Activated CD4-positive, alpha-beta memory T cell treated with anti-CD3 and anti-CD28 coated beads for 36 hours (primary cell): ENCODE results near the gene TFIP11. TPM values are rescaled to one million over a fixed set of nuclear protein-coding genes. Genes with fewer than 3 reads are reported as not detected.
A peak's percentile ranks its signal among the peaks of the same experiment; 100 is the strongest.

ENCODE experiments used
- CTCF ChIA-PET: fragments of 350-600 bp; sonication (Branson Sonifier 250); formaldehyde crosslinking; loops from one replicate; lab custom pipeline; 2021; ENCODE audit warnings: antibody characterized with exemption, inconsistent platforms; lab: Charles Lee
- POLR2A ChIA-PET: fragments of 350-600 bp; sonication (Branson Sonifier 250); formaldehyde crosslinking; loops from one replicate; lab custom pipeline; 2021; ENCODE audit warnings: antibody characterized with exemption; lab: Charles Lee
- DNase-seq: peaks from one replicate; pipeline ENCODE4 v3.0.0-alpha.2; 2020
- H3K27ac Mint-ChIP-seq: one replicate; pipeline ENCODE4 v1.8.0; 2021; ENCODE audit warnings: mixed read lengths
- H3K27me3 Mint-ChIP-seq: one replicate; pipeline ENCODE4 v1.8.0; 2021; ENCODE audit warnings: mixed read lengths
- H3K36me3 Mint-ChIP-seq: one replicate; pipeline ENCODE4 v1.8.0; 2021; ENCODE audit warnings: mixed read lengths
- H3K4me1 Mint-ChIP-seq: one replicate; pipeline ENCODE4 v1.8.0; 2021; ENCODE audit warnings: low read depth, mixed read lengths
- H3K4me3 Mint-ChIP-seq: one replicate; pipeline ENCODE4 v1.8.0; 2021; ENCODE audit warnings: mild to moderate bottlenecking, mixed read lengths
- H3K9me3 Mint-ChIP-seq: one replicate; pipeline ENCODE4 v1.8.0; 2021; ENCODE audit warnings: mixed read lengths
- intact Hi-C: fragments of 100-400 bp; cut with micrococcal nuclease; formaldehyde crosslinking; loops from one replicate; pipeline ENCODE4 v1.15.1; 2023
- microRNA-seq: library from miRNA; unstranded; fragments of <30 nt; microRNA quantifications from one replicate; pipeline ENCODE4 v1.2.0, GENCODE V29; 2022; ENCODE audit warnings: borderline number of aligned reads, borderline microRNAs expressed, borderline replicate concordance
- total RNA-seq, 2 experiments: library from RNA; stranded (reverse); gene quantifications; one replicate each; pipeline ENCODE4 v1.2.3, GENCODE V29; 2021

TFIP11 gene
- total RNA-seq, 2 experiments from 2014 or later = 41.1 to 43.0 TPM

DNA sequence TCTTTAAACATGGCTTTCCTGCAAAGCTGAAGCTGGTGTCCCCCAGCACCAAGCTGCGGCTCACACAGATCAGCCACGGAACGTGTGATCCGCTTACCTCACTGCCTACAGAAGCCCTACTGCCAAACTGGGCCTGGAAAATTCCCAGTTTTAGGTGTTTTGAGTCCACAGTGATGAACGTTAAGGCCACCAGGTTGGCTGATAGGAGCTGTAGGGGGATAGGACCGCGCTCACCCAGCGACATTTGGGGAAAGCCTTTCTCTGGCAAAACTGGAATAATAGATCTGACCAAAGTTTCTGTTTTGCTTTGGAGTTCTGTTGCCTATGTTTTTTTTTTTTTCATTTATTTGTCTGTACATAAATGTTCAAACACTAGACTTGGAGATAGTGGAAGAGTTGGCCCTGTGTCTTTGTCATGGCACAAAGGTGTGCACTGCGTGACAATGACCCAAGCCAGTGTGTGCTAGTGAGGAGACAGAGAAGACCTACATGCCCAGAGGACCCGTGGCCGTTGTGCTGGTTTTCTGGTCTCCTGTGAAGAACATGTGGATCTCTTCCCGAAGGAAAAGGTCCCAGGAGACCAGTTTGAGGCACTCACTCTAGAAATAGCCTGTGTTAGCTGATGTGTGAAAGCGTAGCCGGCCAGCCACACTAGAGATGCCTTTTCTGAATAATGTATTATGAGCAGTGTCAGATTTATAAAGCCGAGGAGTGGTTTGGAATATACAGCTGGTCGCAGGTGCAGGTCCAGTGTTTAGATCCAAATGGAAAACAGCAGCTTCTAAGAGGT is 68.2 kb downstream of the TFIP11 start:
- no peaks in the 10 kb centered on the region for H3K4me1 Mint-ChIP-seq
- H3K9me3 Mint-ChIP-seq = no peaks in the 10 kb centered on the region
- intact Hi-C loops = no loop called here
- H3K27me3 Mint-ChIP-seq = no peaks in the 10 kb centered on the region
- no peak overlapping the region for H3K4me3 Mint-ChIP-seq
- DNase-seq = no peak
- CTCF ChIA-PET = no interaction called here
- peaks cover 4% of the 10 kb centered on the region for H3K36me3 Mint-ChIP-seq
- POLR2A ChIA-PET = interaction anchor here (0.6 kb wide), 1 partner anchor 56 kb away, joined by 3 read pairs; no protein-coding TSS in a partner anchor
- no peak overlapping the region for H3K27ac Mint-ChIP-seq

DNA sequence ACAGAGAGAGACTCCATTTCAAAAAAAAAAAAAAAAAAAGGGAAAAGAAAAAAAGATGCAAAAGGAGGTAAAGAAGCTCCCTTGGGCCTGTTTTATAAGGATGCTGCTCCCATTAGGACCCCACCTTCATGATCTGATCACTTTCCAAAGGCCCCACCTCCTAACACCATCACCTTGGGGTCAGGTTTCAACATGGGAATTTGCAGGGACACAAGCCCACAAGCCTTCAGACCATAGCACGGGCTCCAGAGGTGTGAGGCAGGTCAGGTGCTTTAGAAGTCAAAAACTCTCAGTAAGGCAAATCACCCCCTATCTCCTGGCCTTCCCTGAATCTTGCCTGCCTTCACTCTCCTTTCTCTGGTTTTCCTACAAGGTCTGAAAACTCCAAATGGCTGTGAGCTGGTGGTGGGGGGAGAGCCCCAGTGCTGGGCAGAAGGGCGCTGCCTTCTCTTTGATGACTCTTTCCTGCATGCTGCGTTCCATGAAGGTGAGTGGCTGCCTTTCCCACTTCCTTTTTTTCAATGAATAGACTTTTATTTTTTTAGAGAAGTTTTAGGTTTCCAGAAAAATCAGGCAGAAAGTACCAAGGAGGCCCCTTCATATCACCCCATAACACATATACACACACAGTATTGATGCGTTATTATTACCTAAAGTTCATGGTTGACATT is 70.1 kb downstream of the TFIP11 start:
- POLR2A ChIA-PET = no interaction called here
- Mint-ChIP-seq H3K36me3 (peaks cover 4% of the 10 kb centered on the region), H3K9me3 (no peaks in the 10 kb centered on the region), H3K4me1 (peaks cover 2% of the 10 kb centered on the region), H3K4me3 (no peak overlapping the region), H3K27me3 (no peaks in the 10 kb centered on the region), H3K27ac (no peak overlapping the region)
- CTCF ChIA-PET = interaction anchor here (1.0 kb wide), 1 partner anchor 18 kb away, joined by 3 read pairs; no protein-coding TSS in a partner anchor
- intact Hi-C loops = no loop called here
- no peak for DNase-seq

Small RNA genes lying within 50 kb of the gene (microRNA-seq; reads per million reads assigned to microRNA genes)
- gene MIR548J = 13.4 reads per million, percentile 38 among the genes with 10 or more reads in this experiment

Other genes with a start within 250 kb of the TFIP11 start
- gene ASPHD2, start 83.2 kb downstream of the TFIP11 start, total RNA-seq = 1 to 10 TPM; 9.2 to 10.0 TPM
- 10 to 100 TPM; 41.7 to 44.3 TPM for gene HPS4, start 28.7 kb downstream of the TFIP11 start, total RNA-seq
- 10 to 100 TPM; 20.6 to 22.0 TPM for gene SRRD, start 28.6 kb downstream of the TFIP11 start, total RNA-seq
- 10 to 100 TPM; 27.9 to 31.2 TPM for gene TPST2, start 77.7 kb upstream of the TFIP11 start, total RNA-seq
- under 1 TPM in 1 of 2 experiments, not detected in 1; 0.48 TPM for gene CRYBB1, start 105.6 kb upstream of the TFIP11 start, total RNA-seq
- under 1 TPM in 1 of 2 experiments, not detected in 1; 0.36 TPM for gene CRYBA4, start 109.5 kb upstream of the TFIP11 start, total RNA-seq
- gene MIAT, start 145.1 kb upstream of the TFIP11 start, total RNA-seq = 10 to 100 TPM; 52.3 to 58.7 TPM